GM21367 (cell line): ENCODE data around the gene TMEM156.
"Not testable (repeated sequence)": the region's sequence is repeated elsewhere in the genome, so short reads cannot be mapped to it uniquely, and the experiment has no call there.

Source experiments
- ATAC-seq: cut with Tn5 transposase; IDR thresholded peaks from one replicate; pipeline ENCODE4 v1.9.1; 2021; ENCODE audit not compliant: unreplicated experiment

The TMEM156 gene

DNA sequence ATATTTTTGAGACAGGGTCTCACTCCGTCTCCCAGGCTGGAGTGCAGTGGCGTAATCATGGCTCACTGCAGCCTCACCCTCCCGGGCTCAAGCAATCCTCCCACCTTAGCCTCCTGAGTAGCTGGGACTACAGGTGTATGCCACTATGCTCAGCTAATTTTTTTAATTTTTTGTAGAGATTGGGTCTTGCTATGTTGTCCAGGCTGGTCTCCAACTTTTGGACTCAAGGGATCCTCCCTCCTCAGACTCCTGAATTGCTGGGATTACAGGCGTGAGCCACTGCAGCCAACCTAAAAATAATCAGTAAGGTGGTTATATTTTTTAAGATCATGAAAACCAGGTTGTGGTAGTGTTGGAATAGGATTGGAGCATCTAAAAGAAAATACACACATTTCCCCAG, 38.1 kb downstream of the TMEM156 start:
- no peak for ATAC-seq

- ATAC-seq = no peak
These were observed 38.5 kb downstream of the TMEM156 start for GRCh38 chr4:38993683-38994082.

DNA sequence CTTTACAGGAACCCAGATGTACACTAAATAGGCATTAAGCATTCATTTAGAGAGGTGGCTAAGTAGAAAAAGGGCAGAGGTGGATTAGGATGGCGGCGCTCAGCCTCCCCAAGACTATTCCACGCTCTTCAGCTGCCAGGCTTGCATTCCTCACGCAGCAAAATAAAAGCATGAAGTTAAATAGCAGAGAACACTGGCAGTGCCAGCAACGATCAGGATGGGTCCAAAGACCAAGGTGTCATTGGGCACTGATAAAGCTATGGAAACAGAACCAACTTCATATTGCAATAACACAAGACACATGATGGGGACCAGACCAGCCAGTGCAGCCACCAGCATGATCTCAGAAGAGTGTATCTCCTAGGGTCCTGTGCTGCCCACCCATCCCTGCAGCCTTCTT, 42.0 kb downstream of the TMEM156 start:
- ATAC-seq = no peak

DNA sequence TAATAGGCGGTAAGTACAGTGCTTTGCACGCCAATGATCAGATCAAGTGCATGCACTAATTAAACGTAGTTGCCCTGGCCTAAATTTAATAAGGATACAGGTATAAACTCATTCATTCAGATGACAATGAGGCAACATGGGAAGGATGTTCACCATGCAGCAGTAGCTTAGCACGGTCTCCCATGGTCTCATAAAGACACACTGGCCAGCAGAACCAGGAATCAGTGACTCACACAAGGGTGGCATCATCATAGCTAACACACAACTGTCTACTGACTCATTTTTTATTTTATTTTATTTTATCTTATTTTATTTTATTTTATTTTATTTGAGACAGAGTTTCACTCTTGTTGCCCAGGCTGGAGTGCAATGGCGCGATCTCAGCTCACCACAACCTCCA, 42.7 kb downstream of the TMEM156 start:
- ATAC-seq = no peak

GRCh38 chr4:38988353-38988752, 43.9 kb downstream of the TMEM156 start:
- ATAC-seq = not testable (repeated sequence)

DNA sequence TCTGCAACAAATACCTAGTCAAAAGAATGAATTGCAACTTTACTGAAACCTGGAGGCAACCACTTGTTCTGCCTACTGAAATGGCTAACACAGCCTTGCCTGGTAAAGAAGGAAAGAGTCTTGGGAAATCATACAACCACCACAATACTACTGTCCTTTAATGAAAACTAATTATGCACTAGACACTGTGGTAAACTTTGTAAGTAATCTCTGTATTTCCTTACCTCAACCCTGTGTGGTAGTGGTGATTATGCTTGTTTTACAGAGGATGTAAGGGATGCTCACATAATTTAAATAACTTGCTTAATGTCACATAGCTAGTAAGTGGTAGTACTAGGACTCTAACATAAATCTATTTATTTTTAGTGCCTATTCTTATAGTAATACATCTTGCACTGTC, 44.7 kb downstream of the TMEM156 start:
- ATAC-seq = no peak

GRCh38 chr4:38985410-38986100, 46.7 kb downstream of the TMEM156 start:
- no peak for ATAC-seq

GRCh38 chr4:38983787-38984598, 48.2 kb downstream of the TMEM156 start:
- no peak for ATAC-seq

DNA sequence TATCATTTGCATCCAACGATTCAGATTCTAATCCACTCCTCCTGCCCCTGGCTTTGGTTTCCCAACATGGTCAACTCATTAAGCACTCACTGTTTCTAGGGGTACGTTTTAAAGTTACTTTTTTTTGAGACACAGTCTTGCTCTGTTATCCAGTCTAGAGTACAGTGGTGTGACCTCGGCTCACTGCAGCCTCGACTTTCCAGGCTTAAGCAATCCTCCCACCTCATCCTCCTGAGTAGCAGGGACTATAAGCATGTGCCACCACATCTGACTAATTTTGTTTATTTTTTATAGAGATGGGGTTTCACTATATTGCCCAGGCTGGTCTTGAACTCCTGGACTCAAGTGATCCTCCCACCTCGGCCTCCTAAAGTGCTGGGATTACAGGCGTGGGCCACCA, 48.9 kb downstream of the TMEM156 start:
- ATAC-seq = no peak

DNA sequence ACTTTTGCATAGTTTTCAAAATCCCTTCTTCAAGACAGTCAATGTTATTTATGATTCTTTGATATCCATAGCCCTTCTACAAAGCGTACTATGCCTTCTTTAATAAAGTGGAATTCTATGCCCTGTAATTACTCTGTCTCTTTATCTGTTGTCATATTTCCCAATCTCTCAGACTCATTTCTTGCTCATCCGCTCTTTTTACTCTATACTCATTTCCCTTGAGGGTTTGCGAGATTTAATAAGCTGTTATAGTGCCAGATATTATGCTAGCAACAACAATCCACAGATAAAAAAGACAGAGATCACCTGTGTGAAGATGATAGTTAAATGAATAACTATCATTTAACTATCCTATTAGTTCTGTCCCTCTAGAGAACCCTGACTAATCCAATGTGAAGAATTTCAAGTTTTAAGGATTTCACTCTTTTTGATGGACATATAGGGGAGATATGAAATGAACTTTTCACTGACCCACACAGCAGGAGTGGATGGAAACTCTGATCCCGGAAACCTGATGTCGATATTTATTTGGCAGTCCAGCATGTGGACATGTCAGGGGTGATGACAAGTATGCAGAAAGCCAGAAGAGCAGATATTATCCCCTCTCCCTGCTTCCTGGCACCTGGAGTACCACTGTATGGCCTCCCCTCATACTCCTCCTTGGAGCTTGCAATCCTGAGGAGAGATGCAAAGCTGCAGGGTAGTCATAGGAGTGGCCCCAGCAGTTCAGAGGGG, 49.7 kb downstream of the TMEM156 start:
- ATAC-seq = no peak

- no peak for ATAC-seq
These were observed 51.1 kb downstream of the TMEM156 start for GRCh38 chr4:38980903-38981676.

GRCh38 chr4:38979511-38980230, 52.5 kb downstream of the TMEM156 start:
- ATAC-seq = no peak

- ATAC-seq = no peak
These were observed 53.1 kb downstream of the TMEM156 start for GRCh38 chr4:38979081-38979480.

GRCh38 chr4:38976308-38976707, 55.9 kb downstream of the TMEM156 start:
- no peak for ATAC-seq

- no peak for ATAC-seq
These were observed 63.5 kb downstream of the TMEM156 start for GRCh38 chr4:38968668-38969067.

- ATAC-seq = no peak
These were observed 64.7 kb downstream of the TMEM156 start for GRCh38 chr4:38967260-38968095.

- no peak for ATAC-seq
These were observed 66.3 kb downstream of the TMEM156 start for GRCh38 chr4:38965866-38966265.

GRCh38 chr4:38964942-38965775, 67.0 kb downstream of the TMEM156 start:
- ATAC-seq = no peak

- not testable (repeated sequence) for ATAC-seq
These were observed 73.0 kb downstream of the TMEM156 start for GRCh38 chr4:38959248-38959647.
